K562 (cell line): Measurements from ENCODE around the gene CDC26. TPM values are rescaled to one million over a fixed set of nuclear protein-coding genes. Genes with fewer than 3 reads are reported as not detected.
A peak's percentile ranks its signal among the peaks of the same experiment; 100 is the strongest.

Source experiments
- BCLAF1 ChIP-seq, 2 experiments: fragments of 450-650 bp in 1 of 2; IDR thresholded peaks; 2 replicates each; pipeline ENCODE4 v1.6.1; 2011 to 2017; ENCODE audit warnings: low read depth in 2 of 2, antibody characterized with exemption in 1 of 2, borderline replicate concordance in 1 of 2, low read length in 1 of 2, mild to moderate bottlenecking in 1 of 2, mixed read lengths in 1 of 2; ENCODE audit not compliant: control insufficient read depth in 1 of 2
- CBFA2T3 ChIP-seq: fragments of 450-650 bp; IDR thresholded peaks from 2 replicates; pipeline ENCODE4 v1.6.1; 2017
- CGGBP1 ChIP-seq: fragments of 250-450 bp; sonication (Bioruptor Pico); IDR thresholded peaks from 2 replicates; pipeline ENCODE4 v1.9.0; 2021; ENCODE audit warnings: mild to moderate bottlenecking
- CUX1 ChIP-seq: fragments of 200-800 bp; sonication (Bioruptor generic); IDR thresholded peaks from 2 replicates; pipeline ENCODE4 v1.6.1; 2016; ENCODE audit warnings: missing genetic modification characterization, missing compliant biosample characterization
- HMG20A ChIP-seq: fragments of 450-650 bp; formaldehyde crosslinking; conservative IDR thresholded peaks from 2 replicates; pipeline ENCODE4 v1.4.0; 2020; ENCODE audit warnings: mild to moderate bottlenecking, mixed read lengths
- MAFF ChIP-seq: IDR thresholded peaks from 2 replicates; pipeline ENCODE4 v1.6.1; 2012; ENCODE audit warnings: low read length, improper control_type of control experiment
- MEIS2 ChIP-seq: fragments of 450-650 bp; IDR thresholded peaks from 2 replicates; pipeline ENCODE4 v1.6.1; 2014; ENCODE audit warnings: mild to moderate bottlenecking; ENCODE audit not compliant: partially characterized antibody
- NCOA4 ChIP-seq: fragments of 450-650 bp; IDR thresholded peaks from 2 replicates; pipeline ENCODE4 v1.6.1; 2018; ENCODE audit warnings: mild to moderate bottlenecking; ENCODE audit not compliant: partially characterized antibody
- PHF8 ChIP-seq: fragments of 200-600 bp; sonication (generic); IDR thresholded peaks from 2 replicates; pipeline ENCODE4 v1.6.1; 2012; ENCODE audit warnings: mixed run types, mild to moderate bottlenecking, inconsistent platforms, low read length, moderate library complexity, borderline replicate concordance
- POLR2A ChIP-seq: fragments of 450-650 bp; conservative IDR thresholded peaks from 2 replicates; pipeline ENCODE4 v1.6.1; 2016
- SETDB1 ChIP-seq: IDR thresholded peaks from one replicate; pipeline ENCODE4 v1.6.1; 2012; ENCODE audit warnings: low read length, control low read depth, inconsistent platforms
- SMARCB1 ChIP-seq: IDR thresholded peaks from 2 replicates; pipeline ENCODE4 v1.6.1; 2011; ENCODE audit warnings: improper control_type of control experiment, low read depth; ENCODE audit not compliant: insufficient read length
- U2AF1 ChIP-seq: fragments of 200-400 bp; formaldehyde crosslinking; optimal IDR thresholded peaks from 2 replicates; pipeline ENCODE3; 2017; ENCODE audit warnings: mild to moderate bottlenecking, low read depth, low read length, moderate library complexity
- ZBTB49 ChIP-seq: sonication (generic); formaldehyde crosslinking; IDR thresholded peaks from 2 replicates; pipeline ENCODE4 v1.8.0; 2022; ENCODE audit warnings: missing genetic modification reagents, mild to moderate bottlenecking, borderline replicate concordance
- ZNF212 ChIP-seq: fragments of 450-650 bp; formaldehyde crosslinking; IDR thresholded peaks from 2 replicates; pipeline ENCODE4 v1.4.0; 2020; ENCODE audit warnings: mild to moderate bottlenecking
- polyA plus RNA-seq, 8 experiments: library from polyadenylated mRNA; depleted of rRNA in 4 of 8; stranded (reverse) in 5 of 8; unstranded in 3 of 8; fragments of >200 nt; fragmentation: Nextera tagmentation in 2 of 8; fragmentation: Illumina TruSeq in 1 of 8; extraction: Ambion mirVana in 2 of 8; extraction: Trizol in 1 of 8; gene quantifications; 2 replicates each; pipeline versions ENCODE4 v1.2.1 to v1.2.3, GENCODE V29; 2011 to 2014; ENCODE audit warnings: inconsistent platforms in 1 of 8, missing spikeins in 1 of 8
- total RNA-seq, 7 experiments: library from RNA; depleted of rRNA in 6 of 7; stranded (reverse); fragments of >200 nt in 6 of 7; fragmentation: Illumina TruSeq in 2 of 7; extraction: Trizol in 2 of 7; gene quantifications; 2 replicates each; pipeline versions ENCODE4 v1.2.1 to v1.2.3, GENCODE V29; 2011 to 2021; ENCODE audit warnings: low replicate concordance in 1 of 7
- TF ChIP-seq, protein P1 (sequence below): fragments of 450-650 bp; IDR thresholded peaks from 2 replicates; pipeline ENCODE4 v1.6.1; 2017; ENCODE audit warnings: mild to moderate bottlenecking, moderate library complexity

CDC26 gene
- total and polyA plus RNA-seq, 9 of the 15 experiments (the other 6 are each of a cell fraction or from before 2014, with no cell fraction given): 33.0 to 147 (median 60.0) TPM

- TF ChIP-seq ZBTB49 (CRISPR knock-in tag) (peak; percentile 18; the same call in 1 of the 2 replicates), BCLAF1 (IDR thresholded peaks at IDR 0.05; ENCODE audit: borderline replicate concordance in 1 of 2, control insufficient read depth in 1 of 2, low read depth in 2 of 2, low read length in 1 of 2) (no peak), POLR2A (no peak), SMARCB1 (no peak), HMG20A (CRISPR knock-in tag) (no peak), SETDB1 (no peak), MEIS2 (peak; percentile 38), NCOA4 (no peak), U2AF1 (no peak), ZNF212 (no peak), PHF8 (no peak), MAFF (no peak), CBFA2T3 (peak; percentile 76), CUX1 (CRISPR knock-in tag) (no peak), CGGBP1 (CRISPR knock-in tag) (no peak)
- TF ChIP-seq, protein P1, sequence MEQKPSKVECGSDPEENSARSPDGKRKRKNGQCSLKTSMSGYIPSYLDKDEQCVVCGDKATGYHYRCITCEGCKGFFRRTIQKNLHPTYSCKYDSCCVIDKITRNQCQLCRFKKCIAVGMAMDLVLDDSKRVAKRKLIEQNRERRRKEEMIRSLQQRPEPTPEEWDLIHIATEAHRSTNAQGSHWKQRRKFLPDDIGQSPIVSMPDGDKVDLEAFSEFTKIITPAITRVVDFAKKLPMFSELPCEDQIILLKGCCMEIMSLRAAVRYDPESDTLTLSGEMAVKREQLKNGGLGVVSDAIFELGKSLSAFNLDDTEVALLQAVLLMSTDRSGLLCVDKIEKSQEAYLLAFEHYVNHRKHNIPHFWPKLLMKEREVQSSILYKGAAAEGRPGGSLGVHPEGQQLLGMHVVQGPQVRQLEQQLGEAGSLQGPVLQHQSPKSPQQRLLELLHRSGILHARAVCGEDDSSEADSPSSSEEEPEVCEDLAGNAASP: no peak
Observed at GRCh38 chr9:113221800-113222481, 53.4 kb downstream of the CDC26 start (continued).
